BLaER1 (cell line): ENCODE data around the gene ADCY9.
A peak's percentile ranks its signal among the peaks of the same experiment; 100 is the strongest.

Experiments used
- H3K27ac ChIP-seq: shearing (Covaris generic); formaldehyde crosslinking; 2 replicates; pipeline ENCODE4 v1.8.1; 2022
- H3K27me3 ChIP-seq: shearing (Covaris generic); formaldehyde crosslinking; 2 replicates; pipeline ENCODE4 v1.8.1; 2022
- H3K36me3 ChIP-seq: shearing (Covaris generic); formaldehyde crosslinking; 2 replicates; pipeline ENCODE4 v1.8.1; 2022
- H3K4me1 ChIP-seq: shearing (Covaris generic); formaldehyde crosslinking; 2 replicates; pipeline ENCODE4 v1.8.1; 2022
- H3K4me2 ChIP-seq: shearing (Covaris generic); formaldehyde crosslinking; 2 replicates; pipeline ENCODE4 v1.8.1; 2022
- H3K4me3 ChIP-seq: shearing (Covaris generic); formaldehyde crosslinking; 2 replicates; pipeline ENCODE4 v1.8.1; 2022
- H3K9ac ChIP-seq: shearing (Covaris generic); formaldehyde crosslinking; 2 replicates; pipeline ENCODE4 v1.8.1; 2022
- H3K9me3 ChIP-seq: shearing (Covaris generic); formaldehyde crosslinking; 2 replicates; pipeline ENCODE4 v1.8.1; 2022
- H4K20me1 ChIP-seq: shearing (Covaris generic); formaldehyde crosslinking; 2 replicates; pipeline ENCODE4 v1.8.1; 2022
- Cebpa-rat ChIP-seq: shearing (Covaris generic); IDR thresholded peaks from 2 replicates; pipeline ENCODE4 v1.8.1; 2022

The ADCY9 gene

DNA sequence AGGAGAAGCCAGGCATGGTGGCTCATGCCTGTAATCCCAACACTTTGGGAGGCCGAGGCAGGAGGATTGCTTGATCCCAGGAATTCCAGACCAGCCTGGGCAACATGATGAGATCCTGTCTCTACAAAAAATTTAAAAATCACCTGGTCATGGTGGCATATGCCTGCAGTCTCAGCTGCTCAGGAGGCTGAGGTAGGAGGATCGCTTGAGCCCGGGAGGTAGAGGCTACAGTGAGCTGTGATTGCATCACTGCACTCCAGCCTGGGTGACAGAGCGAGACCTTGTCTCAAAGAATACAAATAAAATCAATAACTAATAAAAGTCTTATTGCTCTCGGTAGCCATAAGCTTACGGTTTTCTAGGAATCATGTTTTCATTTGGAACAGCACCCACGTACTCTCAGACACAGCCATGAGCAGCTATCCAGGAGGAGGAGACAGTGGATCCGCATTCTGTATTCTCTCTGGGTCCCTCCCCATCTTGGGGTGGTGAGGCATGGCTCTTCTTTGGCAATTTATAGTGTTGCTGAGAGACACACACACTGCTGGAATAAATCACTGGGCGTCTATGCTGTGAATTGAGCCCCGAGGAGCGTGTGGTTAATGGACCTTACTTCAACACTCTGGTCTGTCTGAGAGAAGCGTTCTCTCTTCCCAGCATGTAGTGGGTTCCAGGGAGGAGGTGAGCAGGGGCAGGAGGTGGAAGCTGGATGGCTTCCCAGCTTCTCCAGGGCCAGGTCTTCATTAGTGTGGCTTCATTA is 8.5 kb upstream of the ADCY9 start:
- H3K27me3 ChIP-seq = no peaks in the 10 kb centered on the region
- H3K9ac ChIP-seq = no peak overlapping the region

DNA sequence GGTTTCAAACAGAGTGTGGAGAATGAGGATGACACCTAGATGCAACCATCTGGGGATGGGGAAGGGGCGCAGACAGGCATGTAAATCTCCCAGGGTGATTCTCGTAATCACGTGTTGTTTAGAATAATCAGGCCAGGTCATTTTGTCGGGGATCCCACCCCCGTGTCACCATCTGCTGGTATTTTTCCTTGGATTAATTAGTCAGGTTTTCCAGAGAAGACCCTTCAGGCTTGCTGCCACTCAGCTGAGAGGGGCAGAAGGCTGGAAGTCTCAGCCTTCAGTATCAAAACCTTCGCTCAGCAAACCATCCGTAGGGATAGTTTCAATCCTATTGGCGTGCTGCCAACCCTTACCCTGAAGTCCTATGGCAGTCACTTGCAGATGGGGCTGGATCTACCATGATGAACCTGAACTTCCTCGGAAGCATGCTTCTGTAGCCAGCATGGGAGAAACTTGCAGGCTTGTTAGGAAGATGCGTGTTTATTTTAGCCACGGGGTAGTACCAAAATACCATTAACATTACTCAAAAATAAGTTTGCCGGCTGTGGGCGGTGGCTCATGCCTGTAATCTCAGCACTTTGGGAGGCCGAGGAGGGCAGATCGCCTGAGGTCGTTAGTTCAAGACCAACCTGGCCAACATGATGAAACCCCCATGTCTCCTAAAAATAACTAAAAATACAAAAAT is 7.5 kb upstream of the ADCY9 start:
- Histone ChIP-seq H3K27me3 (no peaks in the 10 kb centered on the region), H4K20me1 (no peaks in the 10 kb centered on the region), H3K9ac (no peak overlapping the region), H3K27ac (no peak overlapping the region), H3K4me2 (no peak overlapping the region), H3K9me3 (no peaks in the 10 kb centered on the region), H3K4me3 (no peak overlapping the region), H3K4me1 (no peaks in the 10 kb centered on the region), H3K36me3 (no peaks in the 10 kb centered on the region)
- TF ChIP-seq Cebpa-rat = no peak

More for the DNA sequence above, 8.5 kb upstream of the ADCY9 start:
- H3K4me3 ChIP-seq = no peak overlapping the region
- H3K27ac ChIP-seq = no peak overlapping the region
- no peaks in the 10 kb centered on the region for H4K20me1 ChIP-seq
- no peaks in the 10 kb centered on the region for H3K36me3 ChIP-seq
- no peak for TF ChIP-seq Cebpa-rat
- no peak overlapping the region for H3K4me2 ChIP-seq
- no peaks in the 10 kb centered on the region for H3K9me3 ChIP-seq
- H3K4me1 ChIP-seq = no peaks in the 10 kb centered on the region

DNA sequence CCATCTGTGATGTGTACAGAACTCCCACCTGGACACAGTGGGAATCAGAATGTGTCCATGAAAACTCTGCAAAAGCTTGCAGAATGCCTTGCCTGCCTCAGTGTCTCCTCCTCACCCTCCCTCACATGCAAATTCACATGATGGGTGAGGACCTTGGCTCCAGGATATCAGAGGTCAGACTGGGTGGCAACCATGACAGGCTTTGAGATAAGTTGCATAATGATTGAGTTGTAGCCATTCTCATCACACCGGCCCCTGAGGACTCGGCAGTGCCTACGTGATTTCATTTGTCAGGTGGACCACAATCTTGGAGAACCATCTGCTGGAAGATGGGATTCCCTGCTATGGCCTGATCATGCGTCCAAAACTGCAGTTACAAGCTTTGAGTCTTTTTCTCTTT is 3.9 kb upstream of the ADCY9 start:
- peaks cover 7% of the 10 kb centered on the region for H3K4me1 ChIP-seq
- H3K4me2 ChIP-seq = no peak overlapping the region

DNA sequence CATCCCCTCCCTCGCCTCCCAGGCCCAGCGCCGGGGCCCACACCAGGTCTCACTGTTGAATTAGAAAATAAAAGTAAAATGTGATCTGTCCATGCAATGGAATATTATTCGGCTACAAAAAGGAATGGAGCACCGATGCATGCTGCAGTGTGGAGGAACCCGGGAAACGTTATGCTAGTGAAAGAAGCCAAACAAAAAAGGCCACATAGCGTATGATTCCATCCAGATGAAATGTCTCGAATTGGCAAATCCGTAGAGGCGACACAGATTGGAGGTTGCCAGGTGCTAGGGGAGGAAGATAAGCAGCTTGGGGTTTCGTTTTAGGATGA is 972 bp upstream of the ADCY9 start:
- Histone ChIP-seq H3K9ac (peak overlapping the region; percentile 86), H3K4me3 (peak overlapping the region; percentile 92)

More for the DNA sequence above, 3.9 kb upstream of the ADCY9 start:
- no peak for TF ChIP-seq Cebpa-rat
- no peak overlapping the region for H3K9ac ChIP-seq
- peaks cover 4% of the 10 kb centered on the region for H4K20me1 ChIP-seq
- H3K9me3 ChIP-seq = no peaks in the 10 kb centered on the region
- no peaks in the 10 kb centered on the region for H3K36me3 ChIP-seq
- no peak overlapping the region for H3K4me3 ChIP-seq
- no peaks in the 10 kb centered on the region for H3K27me3 ChIP-seq
- no peak overlapping the region for H3K27ac ChIP-seq

DNA sequence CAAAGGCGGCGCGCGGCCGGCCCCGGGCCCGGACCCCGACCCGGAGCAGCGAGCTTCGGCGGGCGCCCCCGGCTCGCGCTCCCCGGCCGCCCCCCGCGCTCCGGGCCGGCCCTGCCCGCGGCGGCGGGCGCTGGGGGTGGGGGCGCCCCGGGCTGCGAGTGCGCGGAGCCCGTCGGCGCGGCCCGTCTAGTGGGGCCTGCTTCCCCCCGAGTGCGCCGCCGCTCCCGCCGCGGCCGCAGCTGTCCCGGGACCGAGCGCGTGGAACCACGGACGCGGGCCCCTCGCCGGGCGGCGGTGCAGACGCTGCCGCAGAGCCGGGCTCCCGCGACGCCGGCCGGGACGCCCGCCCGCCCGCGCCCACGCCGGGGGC is 308 bp downstream of the ADCY9 start:
- Histone ChIP-seq H3K9ac (peak overlapping the region; percentile 90), H3K4me3 (peak overlapping the region; percentile 92), H3K4me2 (peak overlapping the region; percentile 98), H3K9me3 (no peaks in the 10 kb centered on the region), H3K27ac (peak overlapping the region; percentile 86), H3K36me3 (peaks cover 25% of the 10 kb centered on the region), H3K4me1 (peaks cover 31% of the 10 kb centered on the region), H3K27me3 (no peaks in the 10 kb centered on the region), H4K20me1 (peaks cover 46% of the 10 kb centered on the region)
- no peak for TF ChIP-seq Cebpa-rat

More for the DNA sequence above, 972 bp upstream of the ADCY9 start:
- H3K4me1 ChIP-seq = peaks cover 25% of the 10 kb centered on the region
- peaks cover 33% of the 10 kb centered on the region for H4K20me1 ChIP-seq
- H3K4me2 ChIP-seq = peak overlapping the region; percentile 85
- peaks cover 21% of the 10 kb centered on the region for H3K36me3 ChIP-seq
- H3K9me3 ChIP-seq = no peaks in the 10 kb centered on the region
- H3K27ac ChIP-seq = no peak overlapping the region
- H3K27me3 ChIP-seq = no peaks in the 10 kb centered on the region
- no peak for TF ChIP-seq Cebpa-rat

DNA sequence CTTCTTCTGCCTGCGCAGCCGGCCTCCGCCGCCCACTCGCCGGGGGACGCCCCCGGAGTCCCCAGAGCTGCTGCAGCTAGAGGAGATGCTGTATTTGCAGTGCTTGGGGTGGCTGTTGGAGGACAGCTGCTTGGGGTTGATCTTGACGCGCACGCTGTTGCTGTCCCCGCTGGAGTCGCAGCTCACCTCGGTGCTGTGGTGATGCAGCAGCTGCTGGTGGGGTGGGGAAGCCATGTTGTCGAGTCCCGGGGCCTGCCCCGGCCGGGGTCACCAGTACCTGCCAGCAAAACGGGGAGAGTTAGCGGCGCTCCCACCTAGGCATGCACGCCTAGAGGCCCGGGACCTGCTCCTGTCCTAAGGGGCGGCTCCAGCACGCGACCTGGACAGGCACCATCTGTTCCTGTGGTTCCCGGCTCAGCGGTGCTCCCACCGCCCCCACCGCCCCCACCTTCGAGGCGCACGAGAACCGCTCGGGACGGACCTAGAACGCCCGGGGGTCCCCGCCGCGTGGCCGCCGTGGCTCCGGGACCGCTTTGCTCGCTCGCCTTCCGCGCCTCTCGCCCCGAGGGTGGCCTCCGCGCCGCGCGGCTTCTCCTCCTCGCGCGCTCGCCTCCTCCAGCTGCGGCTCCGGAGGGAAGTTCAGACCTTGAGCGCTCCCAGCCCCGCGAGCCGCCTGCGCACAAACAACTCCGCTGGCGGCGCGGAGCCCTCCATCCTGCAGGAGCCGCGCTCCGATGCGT is 863 bp downstream of the ADCY9 start:
- H3K27ac ChIP-seq = peak overlapping the region; percentile 86
- peak overlapping the region; percentile 92 for H3K4me3 ChIP-seq
- H3K9ac ChIP-seq = peak overlapping the region; percentile 90
- peaks cover 30% of the 10 kb centered on the region for H3K36me3 ChIP-seq
- peaks cover 37% of the 10 kb centered on the region for H3K4me1 ChIP-seq
- peak overlapping the region; percentile 98 for H3K4me2 ChIP-seq
- no peak for TF ChIP-seq Cebpa-rat
- H4K20me1 ChIP-seq = peaks cover 52% of the 10 kb centered on the region
- no peaks in the 10 kb centered on the region for H3K27me3 ChIP-seq
- no peaks in the 10 kb centered on the region for H3K9me3 ChIP-seq

DNA sequence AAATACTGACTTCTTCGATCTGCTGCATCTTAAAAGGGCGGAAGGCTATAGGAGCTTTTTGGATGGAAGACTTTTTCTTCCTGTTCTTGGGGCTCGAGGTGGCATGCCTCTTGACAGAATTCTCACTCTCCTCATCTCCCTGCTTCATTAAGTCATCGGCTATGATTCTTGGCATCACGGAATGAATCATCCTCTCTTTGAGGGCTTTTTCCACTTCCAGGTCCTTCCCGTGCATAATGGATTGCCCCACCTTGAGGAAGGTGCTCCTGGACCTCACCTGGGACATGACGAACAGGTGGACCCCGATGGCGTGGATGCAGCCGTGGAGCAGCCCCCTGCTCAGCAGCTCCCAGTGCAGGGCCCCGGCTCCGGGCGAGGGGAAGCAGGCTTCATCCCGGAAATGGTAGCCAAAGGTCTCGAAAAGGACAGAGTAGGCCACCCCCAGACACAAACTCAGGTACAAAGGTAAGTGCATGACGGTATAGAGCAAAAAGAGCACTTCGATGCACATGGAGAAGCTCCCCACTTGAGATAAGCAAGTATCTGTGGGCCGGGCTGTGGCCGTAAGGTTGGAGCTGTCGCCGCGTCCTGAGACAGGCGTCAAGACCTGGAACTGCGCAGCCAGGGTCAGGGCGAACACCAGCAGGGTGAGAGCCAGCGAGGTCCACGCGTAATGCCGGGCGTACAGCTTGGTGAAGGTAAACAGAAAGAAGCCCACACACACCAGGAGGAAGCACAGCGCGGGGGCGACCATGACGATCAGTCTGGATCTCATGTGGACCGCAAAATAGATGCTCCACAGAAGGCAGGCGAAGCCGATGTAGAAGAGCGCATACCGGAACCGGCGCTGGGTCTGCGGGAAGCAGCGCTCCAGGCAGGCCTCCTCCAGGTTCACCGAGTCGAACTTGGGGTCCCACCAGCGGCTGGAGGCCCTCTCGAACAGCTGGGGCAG is 1.7 kb downstream of the ADCY9 start:
- Histone ChIP-seq H3K27me3 (no peaks in the 10 kb centered on the region), H3K27ac (peak overlapping the region; percentile 86), H3K4me1 (peaks cover 45% of the 10 kb centered on the region), H3K36me3 (peaks cover 39% of the 10 kb centered on the region), H3K9me3 (no peaks in the 10 kb centered on the region), H3K4me2 (peak overlapping the region; percentile 98), H3K4me3 (peak overlapping the region; percentile 92), H4K20me1 (peaks cover 60% of the 10 kb centered on the region), H3K9ac (peak overlapping the region; percentile 90)
- TF ChIP-seq Cebpa-rat = no peak

DNA sequence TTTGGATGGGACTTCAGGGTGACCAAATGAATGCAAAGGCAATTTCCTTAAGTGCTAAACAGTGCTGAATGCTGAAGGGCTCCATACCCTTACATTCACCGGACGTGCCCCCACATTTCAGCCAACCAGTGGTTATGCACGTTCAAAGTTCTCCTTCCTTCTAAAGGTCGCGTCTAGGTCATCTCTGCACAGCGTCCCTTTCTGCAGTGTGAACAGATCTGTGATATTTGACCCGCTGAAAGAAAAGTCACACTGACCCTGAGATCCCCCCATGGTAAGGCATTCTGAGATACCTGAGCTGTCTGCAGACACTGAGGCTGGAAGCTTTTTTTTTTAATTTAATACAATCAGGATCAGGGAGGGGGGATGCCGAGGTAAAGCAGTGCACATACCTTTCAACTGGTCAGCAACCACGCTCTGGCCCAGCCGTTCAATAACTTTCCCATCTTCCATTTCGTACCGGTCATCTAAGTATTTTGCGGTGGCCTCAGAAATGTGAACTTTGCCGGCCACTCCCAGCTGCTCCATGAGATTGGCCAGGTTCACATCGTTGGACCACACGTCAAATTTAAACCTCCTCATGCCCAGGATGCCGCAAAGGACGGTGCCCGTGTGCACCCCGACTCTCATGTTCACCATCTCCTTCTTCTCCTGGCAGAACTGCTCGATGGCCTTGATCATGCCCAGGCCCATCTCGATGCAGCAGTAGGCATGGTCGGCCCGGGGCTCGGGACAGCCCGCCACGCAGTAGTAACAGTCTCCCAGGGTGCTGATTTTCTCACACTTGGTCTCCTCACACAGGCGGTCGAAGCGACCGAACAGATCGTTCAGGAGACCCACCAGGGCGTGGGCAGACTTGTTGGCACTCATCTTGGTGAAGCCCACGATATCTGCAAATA is 2.6 kb downstream of the ADCY9 start:
- Histone ChIP-seq H3K27me3 (no peaks in the 10 kb centered on the region), H3K4me3 (peak overlapping the region; percentile 92), H3K4me1 (peaks cover 55% of the 10 kb centered on the region), H3K9ac (peak overlapping the region; percentile 90), H3K27ac (peak overlapping the region; percentile 86), H3K36me3 (peaks cover 48% of the 10 kb centered on the region), H3K9me3 (no peaks in the 10 kb centered on the region), H3K4me2 (peak overlapping the region; percentile 98), H4K20me1 (peaks cover 69% of the 10 kb centered on the region)
- no peak for TF ChIP-seq Cebpa-rat
